Measurements from ENCODE around the gene MBTPS1. TPM values are rescaled to one million over a fixed set of nuclear protein-coding genes. Genes with fewer than 3 reads are reported as not detected.
A peak's percentile ranks its signal among the peaks of the same experiment; 100 is the strongest.

Gene MBTPS1
- total RNA-seq, 1 experiment from 2014 or later: 66.2 TPM

GRCh38 chr16:84041881-84042280 is 74.9 kb downstream of the MBTPS1 start:
- Histone ChIP-seq H3K9me3 (no peaks in the 10 kb centered on the region), H3K4me3 (no peak overlapping the region), H3K36me3 (no peaks in the 10 kb centered on the region), H3K27me3 (no peaks in the 10 kb centered on the region; the same call in 1 of the 2 replicates)
- DNase-seq: no peak

GRCh38 chr16:84040823-84041820 is 75.6 kb downstream of the MBTPS1 start:
- Histone ChIP-seq H3K9me3 (no peaks in the 10 kb centered on the region), H3K27me3 (no peaks in the 10 kb centered on the region; the same call in 1 of the 2 replicates), H3K36me3 (no peaks in the 10 kb centered on the region), H3K4me3 (no peak overlapping the region)
- DNase-seq: peak; percentile 42

- no peak for DNase-seq
- H3K9me3 ChIP-seq: no peaks in the 10 kb centered on the region
- H3K36me3 ChIP-seq: no peaks in the 10 kb centered on the region
- no peaks in the 10 kb centered on the region; the same call in 1 of the 2 replicates for H3K27me3 ChIP-seq
- no peak overlapping the region for H3K4me3 ChIP-seq
These were observed 76.4 kb downstream of the MBTPS1 start for GRCh38 chr16:84040226-84040822.

- Histone ChIP-seq H3K27me3 (no peaks in the 10 kb centered on the region; the same call in 1 of the 2 replicates), H3K9me3 (no peaks in the 10 kb centered on the region), H3K4me3 (no peak overlapping the region), H3K36me3 (no peaks in the 10 kb centered on the region)
- no peak for DNase-seq
These were observed 77.0 kb downstream of the MBTPS1 start for GRCh38 chr16:84039696-84040095.

GRCh38 chr16:84038469-84038868 is 78.3 kb downstream of the MBTPS1 start:
- Histone ChIP-seq H3K9me3 (no peaks in the 10 kb centered on the region), H3K27me3 (no peaks in the 10 kb centered on the region; the same call in 1 of the 2 replicates)

GRCh38 chr16:84036982-84037425 is 79.7 kb downstream of the MBTPS1 start:
- Histone ChIP-seq H3K27me3 (no peaks in the 10 kb centered on the region; the same call in 1 of the 2 replicates), H3K4me3 (no peak overlapping the region), H3K9me3 (no peaks in the 10 kb centered on the region), H3K36me3 (no peaks in the 10 kb centered on the region)
- no peak for DNase-seq

More at GRCh38 chr16:84038469-84038868, 78.3 kb downstream of the MBTPS1 start:
- H3K4me3 ChIP-seq: no peak overlapping the region
- DNase-seq: no peak
- H3K36me3 ChIP-seq: no peaks in the 10 kb centered on the region

GRCh38 chr16:84036131-84036530 is 80.6 kb downstream of the MBTPS1 start:
- Histone ChIP-seq H3K36me3 (no peaks in the 10 kb centered on the region), H3K27me3 (no peaks in the 10 kb centered on the region; the same call in 1 of the 2 replicates), H3K9me3 (no peaks in the 10 kb centered on the region), H3K4me3 (no peak overlapping the region)
- no peak for DNase-seq

GRCh38 chr16:84034516-84034915 is 82.2 kb downstream of the MBTPS1 start:
- Histone ChIP-seq H3K36me3 (no peaks in the 10 kb centered on the region), H3K9me3 (no peaks in the 10 kb centered on the region), H3K4me3 (no peak overlapping the region), H3K27me3 (no peaks in the 10 kb centered on the region)
- no peak for DNase-seq

- H3K27me3 ChIP-seq: no peaks in the 10 kb centered on the region
- no peak for DNase-seq
- H3K36me3 ChIP-seq: no peaks in the 10 kb centered on the region
- H3K4me3 ChIP-seq: no peak overlapping the region
- no peaks in the 10 kb centered on the region for H3K9me3 ChIP-seq
These were observed 83.2 kb downstream of the MBTPS1 start for GRCh38 chr16:84033251-84034195.

- H3K9me3 ChIP-seq: no peaks in the 10 kb centered on the region
- H3K27me3 ChIP-seq: no peaks in the 10 kb centered on the region
- no peak for DNase-seq
- no peak overlapping the region for H3K4me3 ChIP-seq
- no peaks in the 10 kb centered on the region for H3K36me3 ChIP-seq
These were observed 84.1 kb downstream of the MBTPS1 start for GRCh38 chr16:84032458-84033178.

- Histone ChIP-seq H3K36me3 (no peaks in the 10 kb centered on the region), H3K9me3 (no peaks in the 10 kb centered on the region), H3K27me3 (no peaks in the 10 kb centered on the region), H3K4me3 (no peak overlapping the region)
- DNase-seq: no peak
These were observed 85.2 kb downstream of the MBTPS1 start for GRCh38 chr16:84031556-84031955.

GRCh38 chr16:84029297-84030047 is 87.3 kb downstream of the MBTPS1 start:
- DNase-seq: no peak
- H3K9me3 ChIP-seq: no peaks in the 10 kb centered on the region

GRCh38 chr16:84027625-84028024 is 89.1 kb downstream of the MBTPS1 start:
- no peak for DNase-seq
- H3K9me3 ChIP-seq: no peaks in the 10 kb centered on the region
- no peaks in the 10 kb centered on the region for H3K27me3 ChIP-seq
- H3K4me3 ChIP-seq: no peak overlapping the region
- no peaks in the 10 kb centered on the region for H3K36me3 ChIP-seq

More at GRCh38 chr16:84029297-84030047, 87.3 kb downstream of the MBTPS1 start:
- H3K36me3 ChIP-seq: no peaks in the 10 kb centered on the region
- H3K4me3 ChIP-seq: no peak overlapping the region
- H3K27me3 ChIP-seq: no peaks in the 10 kb centered on the region

GRCh38 chr16:84026606-84027005 is 90.1 kb downstream of the MBTPS1 start:
- no peak overlapping the region for H3K4me3 ChIP-seq
- no peaks in the 10 kb centered on the region for H3K9me3 ChIP-seq
- H3K27me3 ChIP-seq: no peaks in the 10 kb centered on the region
- H3K36me3 ChIP-seq: no peaks in the 10 kb centered on the region
- no peak for DNase-seq

- H3K36me3 ChIP-seq: no peaks in the 10 kb centered on the region
- peak; percentile 45 for DNase-seq
These were observed 91.9 kb downstream of the MBTPS1 start for GRCh38 chr16:84024854-84025253.

More at GRCh38 chr16:84024854-84025253, 91.9 kb downstream of the MBTPS1 start:
- H3K4me3 ChIP-seq: no peak overlapping the region
- no peaks in the 10 kb centered on the region for H3K27me3 ChIP-seq
- no peaks in the 10 kb centered on the region for H3K9me3 ChIP-seq

Data from MG63 (cell line).